ENCODE data around the gene GDF15. TPM values are rescaled to one million over a fixed set of nuclear protein-coding genes. Genes with fewer than 3 reads are reported as not detected.
A peak's percentile ranks its signal among the peaks of the same experiment; 100 is the strongest.

Gene GDF15
- total RNA-seq, 1 experiment from 2014 or later, result 425 TPM

GRCh38 chr19:18435842-18436670, 50.1 kb downstream of the GDF15 start:
- intact Hi-C loops (cut with micrococcal nuclease), result no loop called here
- POLR2A ChIA-PET, result interaction anchor here (1.3 to 1.4 kb wide), 3 partner anchors 15 to 154 kb away, joined by 4 to 5 read pairs (median 5); partner anchors contain the start of genes JUND and SSBP4
- CTCF ChIA-PET, result no interaction called here
- no peak for TF ChIP-seq ELF1 (IDR thresholded peaks at IDR 0.05; ENCODE audit: borderline replicate concordance, low read depth)
- Histone ChIP-seq H3K36me3 (ENCODE audit: control insufficient read depth in 1 of 2, insufficient read depth in 2 of 2, low read length in 2 of 2) (peaks cover 0 to 8% of the 10 kb centered on the region in 2 experiments; a peak in 2 of 4 replicates), H3K79me2 (ENCODE audit: insufficient read depth, low read length) (peaks cover 9% of the 10 kb centered on the region; the same call in 1 of the 2 replicates), H3K9ac (ENCODE audit: low read length) (peak overlapping the region; percentile 91), H3K27me3 (ENCODE audit: insufficient read depth, low read length) (no peaks in the 10 kb centered on the region), H4K20me1 (ENCODE audit: insufficient read depth) (no peaks in the 10 kb centered on the region), H3K4me1 (ENCODE audit: control insufficient read depth in 1 of 2, insufficient read depth in 2 of 2, low read length in 2 of 2) (peaks cover 27 to 53% of the 10 kb centered on the region in 2 experiments), H2AFZ (ENCODE audit: low read depth, low read length, poor library complexity, severe bottlenecking) (no peak overlapping the region), H3K27ac (ENCODE audit: low read depth, low read length) (peak overlapping the region; percentile 80), H3K9me2 (ENCODE audit: insufficient read depth) (no peaks in the 10 kb centered on the region), H3K4me3 (replicated peaks in 1 of 2; ENCODE audit: low read depth in 1 of 2, low read length in 2 of 2) (peak overlapping the region; percentile 78 to 84), H3K4me2 (ENCODE audit: low read length) (peak overlapping the region; percentile 96), H3K9me3 (ENCODE audit: control insufficient read depth in 1 of 2, insufficient read depth in 1 of 2, low read depth in 1 of 2, low read length in 2 of 2) (no peaks in the 10 kb centered on the region)
- ATAC-seq (no peak), DNase-seq (ENCODE audit: low read depth, low spot score) (no peak)
- RAD21 ChIA-PET (ENCODE audit: low non-redundant PET in 1 of 2, low total read pairs in 2 of 2, uncharacterized antibody in 2 of 2, unreplicated experiment in 2 of 2), result no interaction called here
- BruUV-seq (replicated peaks), result no TSS peak

GRCh38 chr19:18436671-18437490, 50.9 kb downstream of the GDF15 start:
- Histone ChIP-seq H3K79me2 (ENCODE audit: insufficient read depth, low read length) (peaks cover 9% of the 10 kb centered on the region; the same call in 1 of the 2 replicates), H4K20me1 (ENCODE audit: insufficient read depth) (no peaks in the 10 kb centered on the region), H3K36me3 (ENCODE audit: control insufficient read depth in 1 of 2, insufficient read depth in 2 of 2, low read length in 2 of 2) (peaks cover 0 to 8% of the 10 kb centered on the region in 2 experiments; a peak in 2 of 4 replicates), H3K4me3 (replicated peaks in 1 of 2; ENCODE audit: low read depth in 1 of 2, low read length in 2 of 2) (peak overlapping the region; percentile 78 to 84), H3K9ac (ENCODE audit: low read length) (peak overlapping the region; percentile 91), H3K4me2 (ENCODE audit: low read length) (peak overlapping the region; percentile 96), H3K27me3 (ENCODE audit: insufficient read depth, low read length) (no peaks in the 10 kb centered on the region), H3K4me1 (ENCODE audit: control insufficient read depth in 1 of 2, insufficient read depth in 2 of 2, low read length in 2 of 2) (peaks cover 27 to 56% of the 10 kb centered on the region in 2 experiments), H3K9me2 (ENCODE audit: insufficient read depth) (no peaks in the 10 kb centered on the region), H3K9me3 (ENCODE audit: control insufficient read depth in 1 of 2, insufficient read depth in 1 of 2, low read depth in 1 of 2, low read length in 2 of 2) (no peaks in the 10 kb centered on the region), H2AFZ (ENCODE audit: low read depth, low read length, poor library complexity, severe bottlenecking) (no peak overlapping the region), H3K27ac (ENCODE audit: low read depth, low read length) (peak overlapping the region; percentile 80)
- no peak for DNase-seq (ENCODE audit: low read depth, low spot score)
- ATAC-seq, result peak; percentile 69
- ChIA-PET CTCF (interaction anchor here (1.0 kb wide), 1 partner anchor 97 kb away, joined by 4 read pairs; no protein-coding TSS in a partner anchor), POLR2A (interaction anchor here (0.9 to 1.4 kb wide), 5 partner anchors 16 to 245 kb away, joined by 3 to 5 read pairs (median 4); partner anchors contain the start of genes GDF15, JUND and SSBP4), RAD21 (ENCODE audit: low non-redundant PET in 1 of 2, low total read pairs in 2 of 2, uncharacterized antibody in 2 of 2, unreplicated experiment in 2 of 2) (interaction anchor here (0.5 to 0.7 kb wide), 2 partner anchors 8 to 18 kb away, joined by 3 to 7 read pairs; partner anchors contain the start of gene SSBP4 (in 1 of the 2))
- intact Hi-C loops (cut with micrococcal nuclease), result no loop called here
- TF ChIP-seq EZH2 (IDR thresholded peaks at IDR 0.05), result no peak
- TF ChIP-seq SRF (IDR thresholded peaks at IDR 0.05; ENCODE audit: low read depth), result no peak
- TF ChIP-seq YY1 (IDR thresholded peaks at IDR 0.05; ENCODE audit: extremely low read depth, insufficient replicate concordance, low read depth, low read length), result no peak
- TF ChIP-seq EZH2phosphoT487 (IDR thresholded peaks at IDR 0.05; ENCODE audit: borderline replicate concordance), result no peak
- TF ChIP-seq REST (IDR thresholded peaks at IDR 0.05; ENCODE audit: low read depth), result no peak
- TF ChIP-seq POLR2AphosphoS5 (IDR thresholded peaks at IDR 0.05; ENCODE audit: low read depth, low read length), result peak; percentile 60
- no peak for TF ChIP-seq RAD21 (IDR thresholded peaks at IDR 0.05; ENCODE audit: low read depth)
- TF ChIP-seq ZNF274 (IDR thresholded peaks at IDR 0.05; ENCODE audit: low read depth, low read length), result no peak
- no peak for TF ChIP-seq JUND (IDR thresholded peaks at IDR 0.05)
- no peak for TF ChIP-seq CBX3 (IDR thresholded peaks at IDR 0.05; ENCODE audit: low read depth)
- TF ChIP-seq EGR1 (IDR thresholded peaks at IDR 0.05; ENCODE audit: low read depth), result no peak
- no peak; the same call in 1 of the 2 replicates for TF ChIP-seq SIN3A (IDR thresholded peaks at IDR 0.05; ENCODE audit: low read depth)
- peak; percentile 83 for TF ChIP-seq MAX (IDR thresholded peaks at IDR 0.05)
- BruUV-seq (replicated peaks), result no TSS peak

Data from HCT116 (cell line).